Keratinocyte (primary cell): Measurements from ENCODE around the gene ANO8. TPM values are rescaled to one million over a fixed set of nuclear protein-coding genes. Genes with fewer than 3 reads are reported as not detected.

Experiments used
- DNase-seq: peaks from one replicate; pipeline ENCODE4 v3.0.0-alpha.2; 2011; ENCODE audit warnings: low read depth, missing footprints, low spot score
- FAIRE-seq: peaks from 2 replicates; lab custom pipeline; 2011; peaks lifted over from hg19 to GRCh38; lab: Jason Lieb, UNC
- H2AFZ ChIP-seq: 2 replicates; pipeline ENCODE4 v1.6.0; 2012; ENCODE audit warnings: low read length, control low read depth, inconsistent platforms; ENCODE audit not compliant: control insufficient read depth
- H3K27ac ChIP-seq: 2 replicates; pipeline ENCODE4 v1.5.1; 2011; ENCODE audit warnings: low read length; ENCODE audit not compliant: control insufficient read depth, insufficient read depth
- H3K27me3 ChIP-seq: 3 replicates; pipeline ENCODE4 v1.6.0; 2011; ENCODE audit warnings: low read length; ENCODE audit not compliant: control insufficient read depth, insufficient read depth; ENCODE audit errors: extremely low read depth
- H3K36me3 ChIP-seq, 2 experiments: 2 replicates in 1 of 2; 3 replicates in 1 of 2; pipeline ENCODE4 v1.5.1; 2011; ENCODE audit warnings: low read length in 2 of 2, mild to moderate bottlenecking in 1 of 2; ENCODE audit not compliant: control insufficient read depth in 2 of 2, insufficient read depth in 2 of 2; ENCODE audit errors: extremely low read depth in 1 of 2
- H3K4me1 ChIP-seq: 3 replicates; pipeline ENCODE4 v1.5.1; 2011; ENCODE audit warnings: low read length; ENCODE audit not compliant: control insufficient read depth, insufficient read depth; ENCODE audit errors: extremely low read depth
- H3K4me2 ChIP-seq: 3 replicates; pipeline ENCODE4 v1.6.0; 2011; ENCODE audit warnings: low read depth, low read length; ENCODE audit not compliant: control insufficient read depth, insufficient read depth; ENCODE audit errors: extremely low read depth
- H3K4me3 ChIP-seq, 3 experiments: fragments of 200-600 bp in 1 of 3; sonication (generic) in 1 of 3; 2 replicates in 2 of 3; 3 replicates in 1 of 3; pipeline ENCODE4 v1.5.1; 2011 to 2016; ENCODE audit warnings: low read length in 3 of 3, mild to moderate bottlenecking in 3 of 3, control low read depth in 2 of 3, inconsistent platforms in 1 of 3, low read depth in 1 of 3, mixed read lengths in 1 of 3, mixed run types in 1 of 3, moderate library complexity in 1 of 3; ENCODE audit not compliant: control insufficient read depth in 2 of 3, insufficient read depth in 2 of 3; ENCODE audit errors: extremely low read depth in 1 of 3
- H3K79me2 ChIP-seq: 2 replicates; pipeline ENCODE4 v1.6.0; 2012; ENCODE audit warnings: low read length; ENCODE audit not compliant: control insufficient read depth, insufficient read depth
- H3K9ac ChIP-seq: 3 replicates; pipeline ENCODE4 v1.6.0; 2011; ENCODE audit warnings: low read length; ENCODE audit not compliant: control insufficient read depth, insufficient read depth; ENCODE audit errors: extremely low read depth
- H3K9me1 ChIP-seq: 3 replicates; pipeline ENCODE4 v1.6.0; 2011; ENCODE audit warnings: low read length; ENCODE audit not compliant: control insufficient read depth, insufficient read depth; ENCODE audit errors: extremely low read depth
- H3K9me3 ChIP-seq: 2 replicates; pipeline ENCODE4 v1.5.1; 2012; ENCODE audit warnings: low read depth, low read length; ENCODE audit not compliant: control insufficient read depth
- H4K20me1 ChIP-seq: 3 replicates; pipeline ENCODE4 v1.6.0; 2011; ENCODE audit warnings: low read length; ENCODE audit not compliant: control insufficient read depth, insufficient read depth; ENCODE audit errors: extremely low read depth
- EZH2 ChIP-seq: IDR thresholded peaks from one replicate; pipeline ENCODE4 v1.6.1; 2012; ENCODE audit warnings: inconsistent platforms, mild to moderate bottlenecking, low read length, moderate library complexity
- dilution Hi-C: fragments of 300-500 bp; cut with MboI; formaldehyde crosslinking; loops from one replicate; pipeline ENCODE4 v1.7.0; 2020; ENCODE audit warnings: low sequenced_read_pairs; ENCODE audit not compliant: extremely low pct_ligation_motif_present
- polyA plus RNA-seq, 5 experiments: library from polyadenylated mRNA; depleted of rRNA in 3 of 5; stranded (reverse) in 3 of 5; stranded (forward) in 1 of 5; unstranded in 1 of 5; fragments of >200 nt; gene quantifications; 1 replicate in 1 of 5; 2 replicates in 3 of 5; 3 replicates in 1 of 5; pipeline versions ENCODE4 v1.2.1 to v1.2.3, GENCODE V29; 2011 to 2012; ENCODE audit warnings: missing spikeins in 2 of 5, low read depth in 1 of 5, low replicate concordance in 1 of 5
- TF ChIP-seq, protein P1 (sequence below), 3 experiments: IDR thresholded peaks in 1 of 3; conservative IDR thresholded peaks in 1 of 3; optimal IDR thresholded peaks in 1 of 3; 2 replicates in 2 of 3; 3 replicates in 1 of 3; pipeline versions ENCODE3 to v1.5.1; 2011; ENCODE audit warnings: low read length in 3 of 3, mild to moderate bottlenecking in 3 of 3, moderate library complexity in 2 of 3, control low read depth in 1 of 3, inconsistent platforms in 1 of 3; ENCODE audit not compliant: insufficient read depth in 2 of 3; ENCODE audit errors: extremely low read depth in 1 of 3

Gene ANO8
- polyA plus RNA-seq, 1 donor (not counting 4 experiments of a cell fraction or from before 2014, with no cell fraction given): 1.6 TPM

- dilution Hi-C loops: no loop called here
Observed at GRCh38 chr19:17359905-17360800, 25.5 kb upstream of the ANO8 start.

GRCh38 chr19:17358395-17358794 lies 23.7 kb upstream of the ANO8 start:
- FAIRE-seq (no peak), DNase-seq (no peak)
- no peaks in the 10 kb centered on the region for H3K4me1 ChIP-seq
- TF ChIP-seq EZH2: no peak
- TF ChIP-seq, protein P1, sequence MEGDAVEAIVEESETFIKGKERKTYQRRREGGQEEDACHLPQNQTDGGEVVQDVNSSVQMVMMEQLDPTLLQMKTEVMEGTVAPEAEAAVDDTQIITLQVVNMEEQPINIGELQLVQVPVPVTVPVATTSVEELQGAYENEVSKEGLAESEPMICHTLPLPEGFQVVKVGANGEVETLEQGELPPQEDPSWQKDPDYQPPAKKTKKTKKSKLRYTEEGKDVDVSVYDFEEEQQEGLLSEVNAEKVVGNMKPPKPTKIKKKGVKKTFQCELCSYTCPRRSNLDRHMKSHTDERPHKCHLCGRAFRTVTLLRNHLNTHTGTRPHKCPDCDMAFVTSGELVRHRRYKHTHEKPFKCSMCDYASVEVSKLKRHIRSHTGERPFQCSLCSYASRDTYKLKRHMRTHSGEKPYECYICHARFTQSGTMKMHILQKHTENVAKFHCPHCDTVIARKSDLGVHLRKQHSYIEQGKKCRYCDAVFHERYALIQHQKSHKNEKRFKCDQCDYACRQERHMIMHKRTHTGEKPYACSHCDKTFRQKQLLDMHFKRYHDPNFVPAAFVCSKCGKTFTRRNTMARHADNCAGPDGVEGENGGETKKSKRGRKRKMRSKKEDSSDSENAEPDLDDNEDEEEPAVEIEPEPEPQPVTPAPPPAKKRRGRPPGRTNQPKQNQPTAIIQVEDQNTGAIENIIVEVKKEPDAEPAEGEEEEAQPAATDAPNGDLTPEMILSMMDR (optimal IDR thresholded peaks at IDR 0.05 in 1 of 3, IDR thresholded peaks at IDR 0.05 in 1 of 3, conservative IDR thresholded peaks at IDR 0.05 in 1 of 3; ENCODE audit: extremely low read depth in 1 of 3, insufficient read depth in 2 of 3, low read length in 3 of 3): no peak
- H3K9me1 ChIP-seq: no peaks in the 10 kb centered on the region
- no peaks in the 10 kb centered on the region for H4K20me1 ChIP-seq
- H3K27me3 ChIP-seq: no peaks in the 10 kb centered on the region
- dilution Hi-C loops: no loop called here
- no peaks in the 10 kb centered on the region for H3K79me2 ChIP-seq
- H3K27ac ChIP-seq: no peak overlapping the region
- H3K4me2 ChIP-seq: no peak overlapping the region
- no peaks in the 10 kb centered on the region for H3K36me3 ChIP-seq
- no peak overlapping the region for H3K9ac ChIP-seq
- H3K4me3 ChIP-seq: no peak overlapping the region
- H3K9me3 ChIP-seq: no peaks in the 10 kb centered on the region
- H2AFZ ChIP-seq: no peak overlapping the region

More at GRCh38 chr19:17359905-17360800, 25.5 kb upstream of the ANO8 start:
- H4K20me1 ChIP-seq: no peaks in the 10 kb centered on the region
- H3K79me2 ChIP-seq: no peaks in the 10 kb centered on the region
- H3K4me1 ChIP-seq: no peaks in the 10 kb centered on the region
- DNase-seq (no peak), FAIRE-seq (no peak)
- H3K4me3 ChIP-seq: no peak overlapping the region
- no peak overlapping the region for H3K27ac ChIP-seq
- H2AFZ ChIP-seq: no peak overlapping the region
- no peak for TF ChIP-seq EZH2
- TF ChIP-seq, protein P1 (optimal IDR thresholded peaks at IDR 0.05 in 1 of 3, IDR thresholded peaks at IDR 0.05 in 1 of 3, conservative IDR thresholded peaks at IDR 0.05 in 1 of 3; ENCODE audit: extremely low read depth in 1 of 3, insufficient read depth in 2 of 3, low read length in 3 of 3): no peak
- H3K9me1 ChIP-seq: no peaks in the 10 kb centered on the region
- H3K36me3 ChIP-seq: no peaks in the 10 kb centered on the region
- H3K9ac ChIP-seq: no peak overlapping the region
- no peaks in the 10 kb centered on the region for H3K27me3 ChIP-seq
- no peaks in the 10 kb centered on the region for H3K9me3 ChIP-seq
- no peak overlapping the region for H3K4me2 ChIP-seq
